WTC11 (cell line): ENCODE measurements around the gene HSPA6. TPM values are rescaled to one million over a fixed set of nuclear protein-coding genes. Genes with fewer than 3 reads are reported as not detected.

Source experiments
- ATAC-seq: fragments of 200-7000 bp; cut with Tn5 transposase; 2 replicates; pipeline ENCODE4 v1.10.0; 2021; ENCODE audit warnings: mild to moderate bottlenecking, moderate library complexity
- CTCF ChIA-PET: fragments of 300-600 bp; sonication (Branson Sonifier 250); formaldehyde crosslinking; loops from one replicate; lab custom pipeline; 2021; ENCODE audit warnings: antibody characterized with exemption; lab: Charles Lee
- POLR2A ChIA-PET: fragments of 350-600 bp; sonication (Branson Sonifier 250); formaldehyde crosslinking; loops from one replicate; lab custom pipeline; 2021; ENCODE audit warnings: antibody characterized with exemption; lab: Charles Lee
- DNase-seq: peaks from one replicate; pipeline ENCODE4 v3.0.0; 2021; ENCODE audit warnings: low spot score
- H3K27ac Mint-ChIP-seq: 2 replicates; pipeline ENCODE4 v1.8.0; 2021; ENCODE audit warnings: mixed read lengths
- H3K27me3 Mint-ChIP-seq: 2 replicates; pipeline ENCODE4 v1.8.0; 2021; ENCODE audit warnings: low read depth, mild to moderate bottlenecking, moderate library complexity, mixed read lengths
- H3K36me3 Mint-ChIP-seq: 2 replicates; pipeline ENCODE4 v1.8.0; 2021; ENCODE audit warnings: mixed read lengths
- H3K4me1 Mint-ChIP-seq: 2 replicates; pipeline ENCODE4 v1.8.0; 2022; ENCODE audit warnings: mixed read lengths
- H3K4me3 Mint-ChIP-seq: 2 replicates; pipeline ENCODE4 v1.8.0; 2021; ENCODE audit warnings: mild to moderate bottlenecking, moderate library complexity, mixed read lengths
- H3K9me3 Mint-ChIP-seq: 2 replicates; pipeline ENCODE4 v1.8.0; 2021; ENCODE audit warnings: mixed read lengths
- CDX4 ChIP-seq: fragments of 250-450 bp; sonication (Bioruptor Pico); IDR thresholded peaks from 2 replicates; pipeline ENCODE4 v1.9.0; 2021; ENCODE audit warnings: moderate library complexity, mild to moderate bottlenecking, inconsistent platforms, borderline replicate concordance
- CREM ChIP-seq: sonication (generic); formaldehyde crosslinking; IDR thresholded peaks from 2 replicates; pipeline ENCODE4 v1.8.1; 2022; ENCODE audit warnings: mild to moderate bottlenecking, missing genetic modification reagents, moderate library complexity
- CTCF ChIP-seq: fragments of 200-600 bp; IDR thresholded peaks from 2 replicates; pipeline ENCODE4 v1.8.0; 2022; ENCODE audit warnings: antibody characterized with exemption
- EMX1 ChIP-seq: fragments of 250-450 bp; sonication (Bioruptor Pico); IDR thresholded peaks from 2 replicates; pipeline ENCODE4 v1.8.0; 2021; ENCODE audit warnings: mild to moderate bottlenecking
- KAT7 ChIP-seq: sonication (generic); formaldehyde crosslinking; IDR thresholded peaks from 2 replicates; pipeline ENCODE4 v1.8.1; 2023; ENCODE audit warnings: missing genetic modification reagents, mild to moderate bottlenecking, borderline replicate concordance
- NFATC4 ChIP-seq: fragments of 250-450 bp; sonication (Bioruptor Pico); IDR thresholded peaks from 2 replicates; pipeline ENCODE4 v1.9.0; 2021; ENCODE audit warnings: mild to moderate bottlenecking
- NR1H2 ChIP-seq: sonication (generic); formaldehyde crosslinking; IDR thresholded peaks from 2 replicates; pipeline ENCODE4 v1.9.0; 2021; ENCODE audit warnings: mild to moderate bottlenecking, moderate library complexity, missing genetic modification reagents
- OVOL2 ChIP-seq: fragments of 250-450 bp; sonication (Bioruptor Pico); IDR thresholded peaks from 2 replicates; pipeline ENCODE4 v1.9.0; 2021; ENCODE audit warnings: mild to moderate bottlenecking, borderline replicate concordance
- USF1 ChIP-seq: sonication (generic); formaldehyde crosslinking; IDR thresholded peaks from 2 replicates; pipeline ENCODE4 v1.8.0; 2022; ENCODE audit warnings: mild to moderate bottlenecking, missing genetic modification reagents
- ZNF263 ChIP-seq: sonication (generic); formaldehyde crosslinking; IDR thresholded peaks from 2 replicates; pipeline ENCODE4 v1.8.1; 2022; ENCODE audit warnings: low read depth, mild to moderate bottlenecking, moderate library complexity, missing genetic modification reagents
- ZNF317 ChIP-seq: sonication (generic); formaldehyde crosslinking; IDR thresholded peaks from 2 replicates; pipeline ENCODE4 v1.8.1; 2023; ENCODE audit warnings: low read depth, mild to moderate bottlenecking, moderate library complexity, missing genetic modification reagents, borderline replicate concordance
- ZNF396 ChIP-seq: fragments of 250-450 bp; sonication (Bioruptor Pico); IDR thresholded peaks from 2 replicates; pipeline ENCODE4 v1.8.0; 2021; ENCODE audit warnings: mild to moderate bottlenecking, moderate library complexity, borderline replicate concordance
- ZNF425 ChIP-seq: fragments of 250-450 bp; sonication (Bioruptor Pico); conservative IDR thresholded peaks from 2 replicates; pipeline ENCODE4 v1.9.0; 2021; ENCODE audit warnings: mild to moderate bottlenecking
- ZNF671 ChIP-seq: fragments of 250-450 bp; sonication (Bioruptor Pico); IDR thresholded peaks from 2 replicates; pipeline ENCODE4 v1.8.0; 2021; ENCODE audit warnings: mild to moderate bottlenecking
- total RNA-seq: library from RNA; stranded (reverse); gene quantifications from 3 replicates; pipeline ENCODE4 v1.2.3, GENCODE V29; 2021
- TF ChIP-seq, protein P1 (sequence below): sonication (generic); formaldehyde crosslinking; IDR thresholded peaks from 2 replicates; pipeline ENCODE4 v1.8.0; 2023; ENCODE audit warnings: mild to moderate bottlenecking, missing genetic modification reagents
- TF ChIP-seq, protein P2 (sequence below): sonication (generic); formaldehyde crosslinking; IDR thresholded peaks from 2 replicates; pipeline ENCODE4 v1.8.1; 2022; ENCODE audit warnings: low read depth, missing genetic modification reagents, borderline replicate concordance

The HSPA6 gene
- total RNA-seq, 1 experiment from 2014 or later, result 0.22 TPM

DNA sequence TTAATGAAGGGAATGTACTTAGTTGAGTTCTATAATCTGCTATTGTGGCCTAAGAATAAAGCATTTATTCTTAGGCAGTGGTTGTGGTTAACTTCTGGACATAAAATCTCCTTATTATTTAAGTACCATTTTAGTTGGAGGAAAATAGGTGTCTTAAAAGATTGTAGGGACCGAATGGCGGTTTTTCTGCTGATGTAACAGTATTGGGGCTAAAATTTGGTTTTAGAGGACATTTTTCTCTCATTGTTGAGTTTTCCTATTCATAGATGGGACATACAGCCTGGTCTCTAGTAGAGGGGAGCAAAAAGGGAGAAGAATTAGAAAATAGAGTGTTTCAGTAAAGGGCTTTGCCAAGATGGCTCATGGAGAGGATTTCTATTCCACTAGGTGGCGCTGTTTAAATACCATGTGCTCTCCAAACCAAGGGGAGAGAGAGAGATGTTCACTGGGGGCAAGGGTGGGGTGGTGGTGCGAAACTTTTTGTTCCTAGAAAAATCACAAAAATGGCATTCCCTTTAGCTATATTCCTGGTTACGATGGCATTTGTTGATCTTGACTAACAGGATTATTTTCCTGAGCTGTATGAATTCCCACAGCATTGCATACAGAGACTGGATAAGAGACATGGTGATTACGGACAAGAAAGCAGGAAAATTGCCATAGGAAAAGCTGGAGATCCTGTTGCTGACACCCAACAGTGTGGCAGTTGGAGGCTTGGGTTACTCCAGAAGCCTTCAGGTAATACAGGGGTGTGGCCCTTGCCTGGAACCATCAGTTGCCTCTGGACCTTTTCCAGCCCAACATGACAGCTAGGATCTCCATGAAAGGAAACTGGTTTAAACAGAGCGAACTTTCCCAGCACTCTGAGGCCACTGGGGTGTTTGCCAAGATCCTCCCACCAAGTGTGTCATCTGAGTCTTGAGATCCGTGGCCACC, 37.3 kb upstream of the HSPA6 start:
- TF ChIP-seq CTCF, result peak; percentile 77
- no peak for TF ChIP-seq ZNF425 (CRISPR knock-in tag)
- no peak for DNase-seq
- POLR2A ChIA-PET, result no interaction called here

GRCh38 chr1:161491472-161491871, 32.9 kb upstream of the HSPA6 start:
- peaks cover 18% of the 10 kb centered on the region for H3K27me3 Mint-ChIP-seq

More for the DNA sequence above, 37.3 kb upstream of the HSPA6 start:
- peak; percentile 87 for ATAC-seq
- H3K36me3 Mint-ChIP-seq, result no peaks in the 10 kb centered on the region
- no peak overlapping the region for H3K4me3 Mint-ChIP-seq
- H3K27me3 Mint-ChIP-seq, result peaks cover 18% of the 10 kb centered on the region
- H3K4me1 Mint-ChIP-seq, result peaks cover 8% of the 10 kb centered on the region
- CTCF ChIA-PET, result interaction anchor here (0.6 to 2.7 kb wide), 4 partner anchors 8 to 255 kb away, joined by 3 to 24 read pairs (median 4); no protein-coding TSS in a partner anchor
- H3K27ac Mint-ChIP-seq, result no peak overlapping the region
- H3K9me3 Mint-ChIP-seq, result no peaks in the 10 kb centered on the region

GRCh38 chr1:161492827-161493226, 31.5 kb upstream of the HSPA6 start:
- no peak overlapping the region for H3K4me3 Mint-ChIP-seq
- ChIA-PET CTCF (no interaction called here), POLR2A (no interaction called here)
- peaks cover 18% of the 10 kb centered on the region for H3K27me3 Mint-ChIP-seq
- DNase-seq (no peak), ATAC-seq (no peak)
- H3K27ac Mint-ChIP-seq, result no peak overlapping the region
- no peak for TF ChIP-seq EMX1 (CRISPR knock-in tag)
- H3K9me3 Mint-ChIP-seq, result no peaks in the 10 kb centered on the region
- no peaks in the 10 kb centered on the region for H3K36me3 Mint-ChIP-seq
- peaks cover 1% of the 10 kb centered on the region; the same call in 1 of the 2 replicates for H3K4me1 Mint-ChIP-seq

More at GRCh38 chr1:161491472-161491871, 32.9 kb upstream of the HSPA6 start:
- no peak for TF ChIP-seq ZNF671 (CRISPR knock-in tag)
- no peaks in the 10 kb centered on the region for H3K36me3 Mint-ChIP-seq
- ATAC-seq (no peak), DNase-seq (no peak)
- H3K9me3 Mint-ChIP-seq, result no peaks in the 10 kb centered on the region
- ChIA-PET CTCF (interaction anchor here (0.5 kb wide), 1 partner anchor 250 kb away, joined by 3 read pairs; no protein-coding TSS in a partner anchor), POLR2A (no interaction called here)
- H3K4me3 Mint-ChIP-seq, result no peak overlapping the region
- no peak overlapping the region for H3K27ac Mint-ChIP-seq
- H3K4me1 Mint-ChIP-seq, result peaks cover 8% of the 10 kb centered on the region

DNA sequence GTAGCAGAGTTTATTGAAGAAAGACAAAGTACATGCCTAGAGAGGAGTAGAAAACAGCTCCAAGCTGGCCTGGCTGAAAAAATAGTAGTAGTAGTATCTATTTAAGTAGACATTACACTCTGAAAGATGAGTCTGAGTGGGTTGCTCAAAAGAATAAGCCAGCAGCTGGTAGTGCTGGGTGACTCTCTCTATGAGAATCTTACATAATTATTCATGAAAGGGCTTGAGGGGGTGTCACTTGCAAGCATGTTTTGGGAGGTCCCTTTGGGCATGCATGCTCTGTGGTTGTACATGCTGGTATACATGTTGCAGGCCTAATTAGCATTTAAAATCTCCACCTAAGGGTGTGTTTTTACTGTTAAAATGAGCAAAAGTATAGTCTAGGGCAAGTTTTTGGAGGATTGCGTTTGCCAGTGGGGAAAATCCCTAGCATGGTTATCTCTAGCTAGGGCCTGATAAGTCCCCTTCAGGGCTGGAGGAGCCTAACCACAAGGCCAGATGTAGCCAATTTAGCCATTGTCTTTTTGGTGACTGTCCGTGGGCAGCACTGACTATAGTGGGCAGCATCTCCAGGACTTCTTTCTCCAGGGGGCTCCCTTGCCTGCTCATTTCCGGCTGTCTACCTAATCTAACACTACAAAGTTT, 30.1 kb upstream of the HSPA6 start:
- ATAC-seq (no peak), DNase-seq (no peak)
- CTCF ChIA-PET, result no interaction called here
- H3K4me1 Mint-ChIP-seq, result no peaks in the 10 kb centered on the region
- no peak overlapping the region for H3K4me3 Mint-ChIP-seq
- POLR2A ChIA-PET, result no interaction called here
- H3K27me3 Mint-ChIP-seq, result peaks cover 13% of the 10 kb centered on the region
- H3K36me3 Mint-ChIP-seq, result no peaks in the 10 kb centered on the region
- no peak overlapping the region for H3K27ac Mint-ChIP-seq
- no peaks in the 10 kb centered on the region for H3K9me3 Mint-ChIP-seq
- TF ChIP-seq CREM (CRISPR knock-in tag), result no peak
- no peak for TF ChIP-seq ZNF317 (CRISPR knock-in tag)
- no peak for TF ChIP-seq KAT7 (CRISPR knock-in tag)
- no peak for TF ChIP-seq USF1 (CRISPR knock-in tag)
- TF ChIP-seq ZNF263, result no peak
- TF ChIP-seq CDX4, result no peak
- no peak for TF ChIP-seq EMX1 (CRISPR knock-in tag)
- TF ChIP-seq, protein P1, sequence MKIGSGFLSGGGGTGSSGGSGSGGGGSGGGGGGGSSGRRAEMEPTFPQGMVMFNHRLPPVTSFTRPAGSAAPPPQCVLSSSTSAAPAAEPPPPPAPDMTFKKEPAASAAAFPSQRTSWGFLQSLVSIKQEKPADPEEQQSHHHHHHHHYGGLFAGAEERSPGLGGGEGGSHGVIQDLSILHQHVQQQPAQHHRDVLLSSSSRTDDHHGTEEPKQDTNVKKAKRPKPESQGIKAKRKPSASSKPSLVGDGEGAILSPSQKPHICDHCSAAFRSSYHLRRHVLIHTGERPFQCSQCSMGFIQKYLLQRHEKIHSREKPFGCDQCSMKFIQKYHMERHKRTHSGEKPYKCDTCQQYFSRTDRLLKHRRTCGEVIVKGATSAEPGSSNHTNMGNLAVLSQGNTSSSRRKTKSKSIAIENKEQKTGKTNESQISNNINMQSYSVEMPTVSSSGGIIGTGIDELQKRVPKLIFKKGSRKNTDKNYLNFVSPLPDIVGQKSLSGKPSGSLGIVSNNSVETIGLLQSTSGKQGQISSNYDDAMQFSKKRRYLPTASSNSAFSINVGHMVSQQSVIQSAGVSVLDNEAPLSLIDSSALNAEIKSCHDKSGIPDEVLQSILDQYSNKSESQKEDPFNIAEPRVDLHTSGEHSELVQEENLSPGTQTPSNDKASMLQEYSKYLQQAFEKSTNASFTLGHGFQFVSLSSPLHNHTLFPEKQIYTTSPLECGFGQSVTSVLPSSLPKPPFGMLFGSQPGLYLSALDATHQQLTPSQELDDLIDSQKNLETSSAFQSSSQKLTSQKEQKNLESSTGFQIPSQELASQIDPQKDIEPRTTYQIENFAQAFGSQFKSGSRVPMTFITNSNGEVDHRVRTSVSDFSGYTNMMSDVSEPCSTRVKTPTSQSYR (CRISPR knock-in tag), result no peak
- TF ChIP-seq OVOL2 (CRISPR knock-in tag), result no peak
- no peak for TF ChIP-seq NR1H2 (CRISPR knock-in tag)
- TF ChIP-seq, protein P2, sequence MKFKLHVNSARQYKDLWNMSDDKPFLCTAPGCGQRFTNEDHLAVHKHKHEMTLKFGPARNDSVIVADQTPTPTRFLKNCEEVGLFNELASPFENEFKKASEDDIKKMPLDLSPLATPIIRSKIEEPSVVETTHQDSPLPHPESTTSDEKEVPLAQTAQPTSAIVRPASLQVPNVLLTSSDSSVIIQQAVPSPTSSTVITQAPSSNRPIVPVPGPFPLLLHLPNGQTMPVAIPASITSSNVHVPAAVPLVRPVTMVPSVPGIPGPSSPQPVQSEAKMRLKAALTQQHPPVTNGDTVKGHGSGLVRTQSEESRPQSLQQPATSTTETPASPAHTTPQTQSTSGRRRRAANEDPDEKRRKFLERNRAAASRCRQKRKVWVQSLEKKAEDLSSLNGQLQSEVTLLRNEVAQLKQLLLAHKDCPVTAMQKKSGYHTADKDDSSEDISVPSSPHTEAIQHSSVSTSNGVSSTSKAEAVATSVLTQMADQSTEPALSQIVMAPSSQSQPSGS (CRISPR knock-in tag), result no peak
- TF ChIP-seq NFATC4, result no peak
- no peak for TF ChIP-seq ZNF396 (CRISPR knock-in tag)
